ENCODE data around the gene NEK8.
"Not testable (repeated sequence)": the region's sequence is repeated elsewhere in the genome, so short reads cannot be mapped to it uniquely, and the experiment has no call there.

The NEK8 gene

DNA sequence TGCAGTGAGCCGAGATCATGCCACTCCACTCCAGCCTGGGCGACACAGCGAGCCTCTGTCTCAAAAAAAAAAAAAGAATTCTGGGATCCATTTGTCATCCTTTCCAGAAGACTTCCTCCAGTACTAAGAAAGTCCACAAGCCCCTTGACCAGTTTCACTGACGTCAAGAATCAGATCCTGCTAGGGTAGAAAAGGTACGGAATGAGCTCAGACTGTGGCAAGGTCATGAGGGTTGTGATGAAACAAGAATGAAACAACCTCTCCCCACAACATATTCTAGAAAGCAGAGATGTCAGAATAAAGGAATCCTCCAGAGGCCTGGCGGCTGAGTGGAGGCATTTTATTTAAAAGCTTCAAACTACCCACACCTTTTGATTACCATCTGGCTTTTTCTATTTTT, 45.1 kb downstream of the NEK8 start:
- Histone ChIP-seq H3K27me3 (ENCODE audit: low read depth) (no peaks in the 10 kb centered on the region), H3K36me3 (replicated peaks) (0 out of 2 replicates have a peak, but pooled peaks cover 3% of the 10 kb centered on the region), H3K9me3 (no peaks in the 10 kb centered on the region), H3K4me3 (no peak overlapping the region), H3K4me1 (no peaks in the 10 kb centered on the region)
- no peak for DNase-seq (ENCODE audit: low spot score in 2 of 2)
- in situ Hi-C loops (cut with MboI; ENCODE audit: low sequenced_read_pairs) = no loop called here

DNA sequence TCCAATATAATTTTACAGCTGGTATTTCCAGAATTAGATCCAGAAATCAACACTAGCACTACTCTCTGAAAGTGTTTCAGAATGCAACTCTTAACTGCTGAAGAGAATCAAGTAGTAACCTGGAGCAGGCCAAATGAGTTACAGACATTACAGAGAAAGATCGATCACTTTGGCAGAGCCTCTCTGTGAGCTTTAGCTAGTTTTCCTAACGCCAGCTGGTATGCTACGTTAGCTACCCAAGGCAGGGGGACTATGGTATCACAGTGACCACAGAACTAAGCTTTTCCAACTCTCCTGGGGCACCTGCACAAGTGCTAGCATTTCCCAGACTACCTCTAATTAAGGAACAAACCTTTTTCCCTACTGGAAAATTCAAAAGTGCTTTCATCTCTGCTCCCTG, 45.6 kb downstream of the NEK8 start:
- no peaks in the 10 kb centered on the region for H3K9me3 ChIP-seq
- no peak overlapping the region for H3K4me3 ChIP-seq
- DNase-seq (ENCODE audit: low spot score in 2 of 2) = no peak
- H3K36me3 ChIP-seq (replicated peaks) = 0 out of 2 replicates have a peak, but pooled peaks cover 3% of the 10 kb centered on the region
- no peaks in the 10 kb centered on the region for H3K27me3 ChIP-seq (ENCODE audit: low read depth)
- in situ Hi-C loops (cut with MboI; ENCODE audit: low sequenced_read_pairs) = no loop called here
- no peaks in the 10 kb centered on the region for H3K4me1 ChIP-seq

DNA sequence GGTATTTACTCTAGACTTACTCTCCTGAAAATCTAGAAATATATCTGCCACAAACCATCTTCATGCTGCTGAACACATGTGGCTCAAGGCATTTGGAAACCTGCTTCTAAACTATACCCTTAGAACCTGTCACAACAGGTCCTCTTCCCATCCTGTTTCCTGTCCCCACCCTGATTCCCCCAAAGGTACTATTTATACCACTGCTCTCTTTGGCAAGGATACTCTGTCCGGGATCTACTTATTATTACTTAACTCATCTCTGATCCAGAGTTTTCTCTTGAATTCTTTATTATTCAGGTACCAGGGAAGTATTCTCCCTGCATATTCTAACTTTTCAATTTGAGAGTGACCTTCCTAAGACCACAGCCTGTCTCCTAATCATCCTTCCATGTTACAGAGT, 48.6 kb downstream of the NEK8 start:
- Histone ChIP-seq H3K9me3 (no peaks in the 10 kb centered on the region), H3K4me1 (no peaks in the 10 kb centered on the region), H3K36me3 (replicated peaks) (0 out of 2 replicates have a peak, but pooled peaks cover 3% of the 10 kb centered on the region), H3K27me3 (ENCODE audit: low read depth) (no peaks in the 10 kb centered on the region), H3K4me3 (no peak overlapping the region)
- in situ Hi-C loops (cut with MboI; ENCODE audit: low sequenced_read_pairs) = no loop called here
- DNase-seq (ENCODE audit: low spot score in 2 of 2) = no peak

DNA sequence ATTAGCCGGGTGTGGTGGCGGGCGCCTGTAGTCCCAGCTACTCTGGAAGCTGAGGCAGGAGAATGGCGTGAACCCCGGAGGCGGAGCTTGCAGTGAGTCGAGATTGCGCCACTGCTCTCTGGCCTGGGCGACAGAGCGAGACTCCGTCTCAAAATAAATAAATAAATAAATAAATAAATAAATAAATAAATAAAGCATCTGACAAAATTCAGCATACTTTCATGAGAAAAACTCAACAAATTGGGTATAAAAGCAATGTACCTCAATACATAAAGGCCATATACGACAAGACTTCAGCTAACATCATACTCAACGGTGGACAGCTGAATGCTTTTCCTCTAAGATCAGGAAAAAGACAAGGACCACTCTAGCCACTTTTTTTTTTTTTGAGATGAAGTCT, 51.0 kb downstream of the NEK8 start:
- DNase-seq (ENCODE audit: low spot score in 2 of 2); in situ Hi-C loops (cut with MboI; ENCODE audit: low sequenced_read_pairs): not testable (repeated sequence)

DNA sequence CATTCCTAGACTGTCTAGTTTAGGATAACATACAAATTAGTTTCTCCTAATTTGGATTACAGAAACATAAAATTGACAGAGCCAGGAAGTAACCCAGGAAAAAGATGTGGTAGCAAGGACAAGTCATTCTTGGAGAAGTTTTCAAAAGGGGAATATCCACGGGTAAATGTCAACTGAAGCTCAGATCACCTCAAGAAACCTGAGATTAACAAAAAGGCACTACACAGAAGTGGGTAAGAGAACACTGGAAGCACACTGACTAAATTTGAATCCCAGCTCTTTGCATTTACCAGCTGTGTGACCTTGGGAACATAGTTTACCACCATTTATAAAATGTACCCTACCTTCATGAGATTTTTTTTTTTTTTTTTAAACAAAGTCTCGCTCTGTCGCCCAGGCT, 54.6 kb downstream of the NEK8 start:
- in situ Hi-C loops (cut with MboI; ENCODE audit: low sequenced_read_pairs) = no loop called here
- no peaks in the 10 kb centered on the region for H3K9me3 ChIP-seq

More for the DNA sequence above, 51.0 kb downstream of the NEK8 start:
- not testable (repeated sequence) for H3K9me3 ChIP-seq; H3K4me1 ChIP-seq; H3K4me3 ChIP-seq; H3K27me3 ChIP-seq (ENCODE audit: low read depth); H3K36me3 ChIP-seq (replicated peaks)

DNA sequence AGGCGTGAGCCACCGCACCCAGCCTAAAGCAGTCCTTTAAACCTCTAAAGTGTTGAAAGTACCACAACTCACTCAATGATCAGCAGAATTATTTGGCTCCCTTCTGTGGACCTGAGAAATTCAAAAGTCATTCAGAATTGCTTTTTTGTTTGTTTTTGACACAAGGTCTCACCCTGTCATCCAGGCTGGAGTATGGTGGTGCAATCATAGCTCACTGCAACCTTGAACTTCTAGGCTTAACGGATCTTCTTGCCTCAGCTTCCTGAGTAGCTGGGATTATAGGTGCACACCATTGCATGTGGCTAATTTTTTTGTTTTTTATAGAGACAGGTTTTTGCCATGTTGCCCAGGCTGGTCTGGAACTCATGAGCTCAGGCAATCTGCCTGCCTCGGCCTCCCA, 59.5 kb downstream of the NEK8 start:
- Histone ChIP-seq H3K27me3 (ENCODE audit: low read depth) (no peaks in the 10 kb centered on the region), H3K36me3 (replicated peaks) (no peaks in the 10 kb centered on the region), H3K4me1 (no peaks in the 10 kb centered on the region), H3K9me3 (no peaks in the 10 kb centered on the region), H3K4me3 (no peak overlapping the region)
- in situ Hi-C loops (cut with MboI; ENCODE audit: low sequenced_read_pairs) = no loop called here
- DNase-seq (ENCODE audit: low spot score in 2 of 2) = no peak

More for the DNA sequence above, 54.6 kb downstream of the NEK8 start:
- Histone ChIP-seq H3K4me3 (no peak overlapping the region), H3K36me3 (replicated peaks) (no peaks in the 10 kb centered on the region), H3K27me3 (ENCODE audit: low read depth) (no peaks in the 10 kb centered on the region), H3K4me1 (no peaks in the 10 kb centered on the region)
- no peak for DNase-seq (ENCODE audit: low spot score in 2 of 2)
